Fibroblast of skin of right biceps (primary cell): ENCODE measurements around the gene TPH1.

Experiments used
- DNase-seq: peaks from one replicate; pipeline ENCODE4 v3.0.0-alpha.2; 2013

Gene TPH1

DNA sequence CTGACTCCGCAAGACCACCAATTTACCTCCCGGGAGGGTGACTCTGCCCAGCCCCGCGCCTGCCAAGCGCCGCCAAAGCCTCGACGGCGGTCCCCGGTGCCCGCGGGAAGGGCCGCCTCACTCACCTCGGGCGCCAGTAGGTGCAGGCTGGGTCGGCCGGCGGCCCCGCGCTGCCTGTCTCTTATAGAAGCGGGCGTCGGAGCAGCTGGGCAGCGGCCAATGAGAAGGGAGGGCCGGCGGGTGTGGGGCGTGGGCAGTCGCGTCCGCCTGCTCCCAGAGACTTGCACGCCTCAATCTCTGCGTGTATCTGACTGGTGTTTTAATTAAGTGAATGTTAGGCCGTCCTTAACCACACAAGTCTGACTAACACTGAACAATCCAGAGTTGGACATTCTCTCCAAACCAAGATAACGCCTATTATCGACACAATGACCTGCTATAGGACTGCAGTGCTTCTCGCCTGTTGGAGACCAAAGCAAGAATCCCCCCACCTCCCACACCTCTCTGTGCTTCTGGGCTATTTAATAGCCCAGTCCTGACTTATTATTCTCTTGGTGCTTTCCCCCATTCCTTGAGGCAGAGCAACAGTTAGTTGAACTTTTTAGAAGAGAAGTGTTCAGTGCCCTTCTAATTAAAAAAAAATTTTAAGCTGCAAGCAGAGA is at the start of gene TPH1:
TSS of gene TPH1 (minus strand) at position 154 of the 662 bp plus-strand sequence. CDS start 5,507 bp downstream, outside the sequence.
- DNase-seq = peak; percentile 2

DNA sequence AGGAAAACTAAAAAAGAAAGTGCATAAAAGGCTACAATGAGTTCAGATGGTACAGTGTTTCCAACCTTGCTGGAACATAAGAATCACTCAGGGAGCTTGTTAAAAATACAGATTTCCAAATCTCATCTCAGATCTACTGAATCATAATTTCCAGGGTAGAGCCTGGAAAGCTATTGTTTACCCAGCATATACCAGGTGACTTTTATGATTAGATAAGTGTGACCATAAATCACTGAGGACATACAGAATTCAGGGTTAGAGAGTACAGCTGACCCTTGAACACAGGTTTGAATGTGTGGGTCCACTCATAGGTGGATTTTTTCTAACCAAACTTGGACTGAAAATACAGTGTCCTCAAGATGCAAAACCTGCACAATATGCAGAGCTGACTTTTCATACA is 47.9 kb upstream of the TPH1 start:
- no peak for DNase-seq

DNA sequence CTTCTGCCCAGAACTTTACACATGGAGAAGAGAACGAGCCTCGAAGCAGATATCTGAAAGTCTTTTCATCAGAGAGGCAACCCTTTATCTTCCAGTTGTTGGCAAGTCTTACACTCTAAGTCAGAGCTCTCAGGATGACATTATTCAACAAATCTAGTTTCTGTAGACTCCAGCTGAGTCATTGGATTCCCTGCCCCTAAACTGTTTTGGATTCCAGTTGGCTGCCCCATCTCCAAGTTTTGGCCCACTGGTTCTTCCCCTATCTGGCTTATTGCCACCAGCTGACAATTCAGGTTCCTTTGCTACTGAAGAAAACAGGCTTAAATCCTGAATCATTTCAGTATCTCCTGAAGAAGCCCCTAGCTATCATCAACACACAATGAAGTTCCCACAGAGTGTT is 45.7 kb upstream of the TPH1 start:
- peak; percentile 33 for DNase-seq

DNA sequence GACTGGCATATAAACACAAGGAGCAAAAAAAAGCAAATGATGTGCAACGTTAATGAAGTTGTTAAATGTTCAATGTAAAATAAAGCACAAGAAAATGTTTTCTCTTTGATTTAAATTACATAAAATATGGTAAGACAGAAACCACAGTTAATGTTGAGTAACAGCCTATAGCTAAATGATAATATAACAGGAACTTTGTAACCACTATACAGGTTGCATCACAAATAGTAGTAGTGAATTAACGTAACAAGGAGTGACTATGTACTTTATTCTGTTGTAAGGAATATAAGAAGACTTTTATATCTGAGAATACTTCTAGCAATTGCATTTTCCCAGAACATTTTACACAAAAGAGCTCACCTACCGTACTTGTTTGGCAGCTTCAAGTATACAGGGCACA is 42.9 kb upstream of the TPH1 start:
- DNase-seq = no peak

DNA sequence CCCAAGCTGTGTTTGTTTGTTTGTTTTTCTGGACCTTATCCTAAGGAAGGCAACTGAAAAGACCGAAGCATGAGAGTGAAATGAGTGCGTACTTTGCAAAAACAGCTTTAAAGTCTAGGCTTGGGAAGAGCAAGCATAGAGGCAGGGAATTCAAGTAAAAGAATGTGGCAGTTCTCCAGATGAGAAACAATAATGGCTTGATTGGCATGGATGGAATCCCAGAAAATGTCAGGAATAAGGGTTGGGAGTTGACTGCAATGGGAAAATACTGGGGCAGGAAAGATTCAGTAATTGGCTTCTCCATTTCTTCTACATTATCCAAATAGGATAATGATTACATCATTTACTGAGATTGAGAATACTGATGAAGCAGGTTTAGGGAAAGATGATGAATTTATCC is 42.3 kb upstream of the TPH1 start:
- peak; percentile 31 for DNase-seq

DNA sequence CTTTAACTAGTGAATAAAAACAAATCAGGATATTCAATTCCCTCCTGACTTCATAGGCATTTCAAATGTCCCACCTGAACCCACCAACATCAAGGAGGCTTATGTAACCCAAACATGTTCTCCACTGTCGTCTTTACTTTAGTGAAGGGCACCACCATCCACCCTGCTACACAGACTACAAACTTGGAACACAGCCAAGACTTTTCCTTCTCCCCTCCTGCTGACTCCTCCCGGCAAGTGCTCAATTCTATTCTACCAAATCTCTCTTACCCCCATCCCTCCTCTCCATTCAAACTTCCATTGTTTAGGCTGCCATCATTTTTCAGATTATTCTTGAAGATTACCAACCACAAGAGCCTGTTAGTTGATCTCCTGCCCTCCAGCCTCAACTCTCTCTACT is 35.5 kb upstream of the TPH1 start:
- no peak for DNase-seq

DNA sequence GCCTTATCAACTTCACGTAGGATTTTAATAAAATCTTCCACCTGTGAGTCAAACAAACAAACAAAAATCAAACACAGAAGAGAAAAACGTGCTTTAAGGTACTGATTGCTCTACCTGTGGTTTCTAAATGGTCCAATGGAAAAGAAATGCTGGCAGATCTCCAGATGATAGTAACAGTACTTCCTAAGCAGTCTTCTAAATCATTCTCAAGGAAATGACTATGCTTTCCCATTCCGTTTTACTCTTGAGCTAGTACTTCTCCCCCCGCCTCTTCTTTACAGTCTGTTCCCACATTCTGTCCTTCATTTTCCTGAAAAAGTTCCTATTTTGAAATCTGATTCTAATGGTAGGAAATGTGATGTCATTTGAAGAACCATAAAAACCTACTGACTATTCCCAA is 34.4 kb upstream of the TPH1 start:
- no peak for DNase-seq

DNA sequence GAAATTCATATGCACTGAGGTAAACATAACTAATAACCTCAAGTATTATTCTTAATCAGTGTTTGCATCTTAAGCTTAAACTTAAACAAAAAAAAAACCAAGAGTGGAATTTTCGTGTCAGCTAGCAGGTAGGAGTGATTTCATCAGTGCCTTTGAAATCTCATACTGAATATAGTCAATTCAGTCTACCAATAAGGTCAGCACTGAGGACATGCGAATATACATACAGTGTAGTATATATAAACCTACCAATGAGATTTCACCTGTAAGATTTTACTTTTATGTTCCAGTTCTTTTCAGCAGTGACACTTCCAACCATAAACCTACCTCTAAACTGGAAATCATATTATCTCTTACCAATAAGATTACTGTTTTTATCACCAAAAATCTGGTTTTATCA is 32.8 kb upstream of the TPH1 start:
- no peak for DNase-seq

DNA sequence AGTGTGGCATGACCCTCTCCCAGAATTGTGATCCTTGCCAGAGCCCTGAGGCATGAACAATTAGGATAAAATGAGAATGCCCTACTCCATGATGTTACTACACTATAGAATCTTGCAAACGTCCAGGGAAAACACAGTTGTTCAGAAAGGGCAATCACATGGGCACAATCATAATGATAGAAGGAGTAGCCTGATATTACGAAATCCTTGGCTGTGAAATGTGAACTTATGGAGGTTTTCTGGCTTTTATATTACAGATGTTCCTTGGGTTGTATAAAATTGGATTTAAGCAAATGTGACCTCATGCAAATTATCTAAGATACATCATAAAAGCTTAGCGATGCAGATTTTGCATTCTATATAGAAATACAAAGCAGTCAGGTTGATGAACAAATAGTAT is 29.4 kb upstream of the TPH1 start:
- no peak for DNase-seq

DNA sequence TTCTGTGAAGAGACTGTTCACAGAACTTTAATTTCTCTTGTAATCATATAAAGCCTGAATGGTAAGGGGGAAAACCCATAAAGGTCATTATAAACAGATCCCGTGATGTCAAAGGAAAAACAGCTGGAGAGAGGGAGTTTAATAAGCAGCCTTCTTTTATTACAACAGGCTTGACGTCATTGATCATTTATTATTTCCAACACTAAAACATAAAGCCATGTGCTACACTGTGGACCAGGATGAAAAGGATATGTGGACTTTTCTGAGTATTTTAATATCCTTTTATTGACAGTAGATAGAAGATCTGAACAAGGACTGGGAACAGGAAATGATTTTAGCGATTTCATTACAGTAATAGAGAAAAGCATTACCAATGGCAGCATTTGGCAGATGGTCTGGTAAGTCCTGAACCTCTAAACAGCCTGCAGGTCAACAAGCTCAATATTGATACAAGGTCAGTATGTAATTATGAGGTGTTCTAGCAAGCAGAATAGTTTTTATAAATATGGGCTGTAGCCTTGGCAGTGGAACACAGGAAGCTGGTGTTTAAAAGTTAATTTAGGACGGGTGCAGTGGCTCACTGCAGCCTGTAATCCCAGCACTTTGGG is 25.1 kb upstream of the TPH1 start:
- no peak for DNase-seq

DNA sequence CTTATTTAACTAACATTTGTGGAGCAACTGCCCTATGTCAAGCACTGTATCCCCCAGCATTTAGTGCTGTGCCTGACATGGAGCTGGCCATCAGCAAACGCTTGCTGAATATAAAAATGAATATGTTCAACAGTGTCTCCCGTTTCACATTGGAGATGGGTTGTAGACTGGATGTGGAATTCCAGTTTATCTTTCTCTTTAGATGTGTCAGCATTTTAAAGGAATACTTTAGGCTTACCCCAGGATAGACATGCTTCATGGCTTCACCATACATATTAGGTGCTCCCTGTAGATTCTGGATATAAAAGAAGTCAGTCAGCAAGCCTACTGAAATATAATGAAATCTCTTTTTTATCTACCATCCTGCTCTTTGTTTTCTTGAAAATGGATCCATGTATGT is 21.3 kb upstream of the TPH1 start:
- no peak for DNase-seq

DNA sequence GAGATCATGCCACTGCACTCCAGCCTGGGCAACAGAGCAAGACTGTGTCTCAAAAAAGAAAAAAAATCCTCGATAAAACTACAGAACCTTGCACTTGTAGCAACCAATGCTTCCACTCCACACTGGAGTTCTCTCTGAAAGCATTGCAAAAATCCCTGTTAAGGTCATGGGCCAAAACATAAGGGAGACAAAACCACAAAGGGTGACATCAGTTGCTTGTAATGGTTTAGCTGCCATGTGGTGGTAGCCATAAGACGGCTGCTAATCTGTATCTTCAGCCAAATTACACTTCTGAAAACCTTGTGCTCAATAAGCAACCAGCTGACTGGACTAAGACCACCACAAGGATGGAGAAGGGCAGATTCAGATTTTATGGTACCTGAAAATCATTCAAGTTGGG is 20.6 kb upstream of the TPH1 start:
- DNase-seq = no peak

DNA sequence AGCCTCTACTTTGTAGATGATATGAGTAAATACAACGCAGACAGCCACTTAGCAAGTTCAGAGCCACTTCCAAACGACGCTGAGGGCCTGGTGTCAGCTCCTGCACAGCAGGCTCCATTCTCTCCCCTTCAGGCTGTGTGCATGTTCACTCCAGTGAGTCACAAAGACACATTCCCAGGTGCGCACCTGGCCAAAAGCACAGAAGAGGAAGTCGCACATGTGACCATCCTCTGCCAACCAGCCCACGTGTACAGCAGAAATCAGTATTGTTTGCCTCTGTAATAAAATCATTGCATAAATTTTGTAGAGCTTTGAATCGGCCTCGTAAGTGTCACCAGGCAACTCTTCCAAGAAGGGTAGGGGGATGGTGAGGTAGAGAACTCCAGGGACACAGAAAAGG is 19.5 kb upstream of the TPH1 start:
- DNase-seq = no peak

DNA sequence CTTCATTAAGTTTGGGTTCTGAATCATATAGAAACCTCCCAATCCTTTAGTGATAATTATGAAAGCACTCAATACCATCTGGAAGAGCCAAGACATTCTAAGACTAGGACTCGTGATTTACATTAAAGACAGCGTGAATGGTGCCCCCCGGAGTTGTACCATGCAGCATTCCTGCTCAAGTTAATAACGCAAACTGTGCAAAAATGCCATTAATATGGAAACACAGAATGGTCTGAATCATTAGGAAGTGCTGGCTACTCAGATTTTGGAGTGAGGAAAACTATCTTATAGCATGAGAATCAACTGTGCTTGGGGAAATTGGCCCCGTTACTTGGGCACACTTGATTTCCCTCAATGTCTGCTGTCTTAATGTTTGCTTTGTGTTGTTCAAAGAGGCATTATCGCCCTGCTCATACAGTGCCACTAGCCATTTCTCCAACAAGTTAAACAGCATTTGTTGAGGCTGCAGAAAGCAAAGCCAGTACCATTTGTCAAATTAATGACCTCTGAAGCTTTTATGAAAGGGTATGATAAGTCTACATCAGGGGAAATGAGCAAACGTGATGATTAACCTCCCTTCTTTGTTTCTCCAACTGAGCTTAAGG is 18.5 kb upstream of the TPH1 start:
- DNase-seq = no peak

DNA sequence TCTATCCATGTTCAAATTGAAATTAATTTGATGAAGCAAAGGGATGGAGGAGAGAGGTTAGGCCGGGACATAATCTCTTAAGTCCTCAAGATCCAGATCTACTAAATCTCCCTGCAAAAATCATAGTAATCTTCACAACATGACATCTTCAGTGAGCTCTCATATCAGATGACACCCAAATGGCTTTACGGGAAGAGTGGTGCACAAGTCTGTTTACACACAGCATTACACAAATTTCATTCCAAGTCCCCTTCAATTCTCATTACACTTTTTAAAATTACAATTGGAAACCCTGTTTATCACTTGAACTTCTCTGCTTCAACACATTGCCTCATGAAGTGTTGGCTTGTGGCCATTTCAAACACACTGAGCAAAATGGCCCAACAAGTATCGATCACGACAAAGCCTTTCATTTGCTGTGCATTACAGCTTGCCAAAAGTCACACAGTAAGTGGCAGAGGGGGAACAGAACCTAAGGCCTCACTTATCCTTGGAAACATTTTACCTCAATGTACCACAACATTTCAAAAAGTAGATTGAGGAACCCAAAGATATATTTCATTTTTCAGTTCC is 17.9 kb upstream of the TPH1 start:
- no peak for DNase-seq

DNA sequence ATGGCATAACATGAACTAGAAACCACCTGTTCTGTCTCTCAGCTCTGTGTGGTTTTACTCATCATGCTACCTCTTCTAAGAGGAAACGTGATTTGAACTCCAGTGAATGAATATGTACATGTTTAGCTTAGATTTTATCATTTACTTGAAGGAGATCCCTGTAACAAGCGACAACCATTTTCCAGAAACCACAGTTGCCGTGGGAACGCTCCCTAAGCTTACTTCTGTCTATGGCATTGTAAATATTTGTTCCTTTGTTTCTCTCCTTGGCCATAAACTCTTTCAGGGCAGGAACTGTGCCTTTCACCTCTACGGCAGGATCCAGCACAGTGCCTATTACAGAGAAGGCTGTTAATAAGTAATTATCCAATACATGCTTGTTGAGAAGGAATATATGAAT is 17.1 kb upstream of the TPH1 start:
- DNase-seq = no peak

DNA sequence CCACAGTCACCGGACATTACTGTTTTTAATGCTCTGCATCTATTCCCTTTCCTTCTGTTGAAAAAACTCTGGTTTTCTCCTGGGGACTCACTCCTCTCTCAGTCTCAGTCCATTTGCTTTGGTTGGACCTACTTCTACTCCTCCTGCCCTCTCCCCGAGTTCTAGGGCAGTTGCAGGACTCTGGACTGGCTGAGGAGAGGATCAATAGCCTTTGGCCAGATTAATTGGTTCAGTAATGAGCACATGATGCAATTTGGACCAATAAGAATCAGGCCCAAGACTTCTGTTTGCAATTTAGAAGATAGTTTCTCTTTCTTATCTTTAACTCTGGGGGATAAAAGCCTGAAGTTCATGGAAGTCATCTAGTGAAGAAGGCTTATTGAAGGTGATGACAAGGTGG is 15.3 kb upstream of the TPH1 start:
- no peak for DNase-seq

DNA sequence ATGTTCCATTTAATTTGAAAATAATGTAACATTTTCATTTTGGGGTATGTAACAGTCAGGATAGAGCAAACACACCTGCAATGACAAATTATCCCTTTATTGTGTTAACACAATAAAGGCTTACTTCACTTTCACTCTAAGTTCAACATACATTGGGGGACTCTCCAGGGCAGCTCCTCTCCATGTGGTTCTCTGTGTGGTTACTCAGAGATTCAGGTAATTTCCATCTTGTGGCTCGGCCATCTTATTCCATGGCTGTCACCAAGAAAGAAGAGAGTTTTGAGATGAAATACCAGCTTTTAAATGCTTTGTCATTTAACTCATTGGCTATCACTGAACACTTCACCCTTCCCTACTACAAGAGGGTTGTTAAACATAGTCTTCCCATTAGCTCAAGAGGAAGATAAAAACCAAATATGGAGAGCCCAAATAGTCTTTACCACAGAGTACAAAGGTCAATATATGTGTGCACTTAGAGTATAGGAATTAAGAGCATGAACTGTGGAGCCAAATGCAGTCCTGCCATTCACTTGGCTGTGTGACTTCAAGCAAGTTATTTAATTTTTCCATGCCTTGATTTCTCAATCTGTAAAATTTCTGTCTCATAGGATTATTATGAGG is 10.6 kb upstream of the TPH1 start:
- DNase-seq = no peak

DNA sequence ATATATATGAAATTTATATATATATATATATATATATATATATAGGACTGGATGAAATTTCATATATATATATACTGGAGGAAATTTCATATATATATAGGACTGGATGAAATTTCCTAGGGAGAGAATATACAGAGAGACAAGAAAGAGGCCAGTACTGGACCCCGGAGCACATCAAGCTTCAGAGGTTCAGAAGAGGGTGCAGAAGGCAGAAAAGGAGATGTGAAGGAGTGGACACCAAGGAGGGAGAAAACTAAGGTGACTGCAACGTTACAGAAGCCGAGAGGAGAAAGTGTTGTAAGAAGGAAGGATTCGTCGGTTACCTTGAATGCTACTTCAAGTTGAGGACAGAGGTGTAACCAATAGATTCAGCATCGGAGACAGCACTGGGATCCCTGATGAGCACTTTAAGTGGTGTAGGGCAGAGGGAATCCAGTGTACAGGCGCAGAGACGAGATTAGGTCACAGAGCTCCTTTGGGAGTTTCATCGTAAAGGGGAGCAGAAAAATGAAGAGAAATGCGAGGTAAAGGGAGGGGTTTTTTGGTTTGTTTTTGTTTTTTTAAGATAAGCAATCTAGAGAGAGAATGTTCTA is 8.5 kb upstream of the TPH1 start:
- no peak for DNase-seq

DNA sequence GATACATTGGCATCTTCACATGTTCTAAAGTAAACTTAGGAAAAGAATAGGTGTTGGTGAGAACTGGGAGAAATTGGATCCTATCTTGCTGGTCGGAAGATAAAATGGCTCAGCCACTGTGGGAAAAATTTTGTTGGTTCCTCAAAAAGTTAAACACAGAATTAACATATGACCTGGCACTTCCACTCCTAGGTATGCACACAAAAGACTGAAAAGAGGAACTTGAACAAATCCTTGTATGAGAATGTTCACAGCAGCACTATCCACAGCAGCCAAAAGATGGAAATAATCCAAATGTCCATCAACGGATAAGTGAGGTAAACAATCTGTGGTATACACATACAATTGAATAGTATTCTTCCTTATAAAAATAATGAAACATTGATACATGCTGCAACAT is 4.8 kb upstream of the TPH1 start:
- DNase-seq = no peak

DNA sequence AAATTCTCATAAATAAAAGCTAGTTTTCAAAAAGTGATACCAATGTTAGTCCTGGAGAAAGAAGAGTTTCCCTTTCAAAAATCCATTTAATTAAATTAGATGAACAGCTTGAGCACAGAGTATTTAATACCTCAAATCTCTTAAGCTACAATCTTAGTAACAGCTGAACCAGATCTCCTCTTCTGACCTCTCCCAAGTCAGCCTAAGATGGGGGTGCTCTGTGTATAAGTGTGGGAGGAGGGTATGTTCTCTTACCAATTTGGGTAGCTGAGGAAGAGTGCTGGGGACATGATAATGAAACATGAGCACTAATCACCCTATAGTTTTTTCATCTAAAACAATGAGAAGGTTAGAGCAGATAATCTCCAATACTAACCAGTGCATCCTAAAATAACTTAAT is 9.6 kb downstream of the TPH1 start:
- DNase-seq = no peak

DNA sequence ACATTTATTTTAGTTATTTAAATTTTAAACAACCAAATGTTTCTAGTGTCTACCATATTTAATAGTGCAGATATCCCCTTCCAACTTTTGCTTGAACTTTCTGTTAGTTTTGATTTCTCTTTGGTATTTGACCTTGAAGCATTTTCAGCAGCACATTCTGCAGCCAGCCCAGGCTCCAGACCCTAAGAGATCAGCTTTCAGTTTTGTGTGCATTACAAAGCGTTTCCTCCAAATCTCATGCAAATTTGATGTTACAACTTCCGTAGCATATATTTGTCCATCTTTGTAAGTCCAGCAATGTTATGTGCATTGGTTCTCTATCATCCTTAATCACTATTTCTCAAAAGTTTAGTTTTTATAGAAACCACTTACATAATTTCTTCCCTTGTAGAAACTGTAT is 18.6 kb downstream of the TPH1 start:
- DNase-seq = no peak

DNA sequence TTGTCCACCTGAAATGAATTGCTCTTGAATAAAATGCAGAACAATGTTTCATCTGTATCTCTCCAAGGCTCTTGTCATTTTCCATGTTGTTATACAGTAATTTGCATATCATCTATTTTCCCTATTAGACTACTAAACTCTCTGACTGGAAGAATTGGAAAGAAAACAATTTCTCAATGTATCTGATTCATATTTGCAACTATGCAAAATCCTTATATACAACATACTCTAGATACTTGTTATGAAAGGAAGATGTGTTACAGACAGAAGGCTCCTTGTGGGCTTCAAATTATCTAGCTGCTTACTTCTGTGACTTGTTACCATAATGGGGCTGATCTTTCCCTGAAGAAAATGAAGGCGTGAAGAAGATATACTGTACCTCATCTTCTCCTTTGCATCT is 23.6 kb downstream of the TPH1 start:
- no peak for DNase-seq

DNA sequence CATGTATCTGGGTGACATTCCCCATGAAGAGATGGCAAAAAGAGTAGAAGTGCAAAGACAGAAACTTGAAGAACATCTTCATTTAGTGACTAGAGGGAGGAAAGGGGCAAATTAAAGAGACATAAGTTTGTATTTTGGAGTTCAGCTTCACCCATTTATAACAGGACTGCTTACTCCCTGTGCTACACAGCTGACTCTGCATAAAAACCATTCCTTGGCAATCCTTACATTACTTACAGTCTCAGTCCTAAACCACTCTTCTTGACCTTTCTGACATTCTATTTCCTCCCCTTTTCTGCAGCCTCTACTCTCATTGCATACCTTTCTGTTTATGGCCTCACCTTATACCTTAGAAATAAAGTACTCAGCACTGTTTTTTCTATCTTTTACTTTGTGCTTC is 26.4 kb downstream of the TPH1 start:
- DNase-seq = no peak
